Measurements from ENCODE around the gene MCEE. TPM values are rescaled to one million over a fixed set of nuclear protein-coding genes. Genes with fewer than 3 reads are reported as not detected.

The MCEE gene
- total and polyA plus RNA-seq, 2 experiments from 2014 or later, result 32.8 to 51.1 TPM

GRCh38 chr2:71126957-71127356, 3.1 kb downstream of the MCEE start:
- no peak for DNase-seq (ENCODE audit: low read depth in 1 of 2, low spot score in 1 of 2)
- no peak overlapping the region for H3K27ac ChIP-seq
- H3K9me3 ChIP-seq (ENCODE audit: low read depth), result no peaks in the 10 kb centered on the region
- no peak for TF ChIP-seq CTCF (IDR thresholded peaks at IDR 0.05; ENCODE audit: low read depth, low read length)
- H3K4me1 ChIP-seq (ENCODE audit: low read depth), result no peaks in the 10 kb centered on the region
- no peaks in the 10 kb centered on the region for H3K27me3 ChIP-seq
- peaks cover 7% of the 10 kb centered on the region for H3K36me3 ChIP-seq
- no peak overlapping the region for H3K4me3 ChIP-seq

- Histone ChIP-seq H3K4me3 (no peak overlapping the region), H3K4me1 (ENCODE audit: low read depth) (no peaks in the 10 kb centered on the region), H3K27ac (no peak overlapping the region), H3K36me3 (peaks cover 7% of the 10 kb centered on the region), H3K9me3 (ENCODE audit: low read depth) (no peaks in the 10 kb centered on the region), H3K27me3 (no peaks in the 10 kb centered on the region)
- no peak for DNase-seq (ENCODE audit: low read depth in 1 of 2, low spot score in 1 of 2)
- no peak for TF ChIP-seq CTCF (IDR thresholded peaks at IDR 0.05; ENCODE audit: low read depth, low read length)
Measured at GRCh38 chr2:71125506-71126294, 4.3 kb downstream of the MCEE start.

GRCh38 chr2:71122387-71123298, 7.4 kb downstream of the MCEE start:
- no peak for TF ChIP-seq CTCF (IDR thresholded peaks at IDR 0.05; ENCODE audit: low read depth, low read length)
- Histone ChIP-seq H3K36me3 (peaks cover 11% of the 10 kb centered on the region), H3K9me3 (ENCODE audit: low read depth) (no peaks in the 10 kb centered on the region), H3K27me3 (no peaks in the 10 kb centered on the region), H3K4me1 (ENCODE audit: low read depth) (no peaks in the 10 kb centered on the region), H3K4me3 (no peak overlapping the region), H3K27ac (no peak overlapping the region)
- DNase-seq (ENCODE audit: low read depth in 1 of 2, low spot score in 1 of 2), result no peak

GRCh38 chr2:71121479-71121878, 8.6 kb downstream of the MCEE start:
- H3K27ac ChIP-seq, result no peak overlapping the region
- TF ChIP-seq CTCF (IDR thresholded peaks at IDR 0.05; ENCODE audit: low read depth, low read length), result no peak
- DNase-seq (ENCODE audit: low read depth in 1 of 2, low spot score in 1 of 2), result no peak

GRCh38 chr2:71120195-71120594, 9.8 kb downstream of the MCEE start:
- no peaks in the 10 kb centered on the region for H3K27me3 ChIP-seq

More at GRCh38 chr2:71121479-71121878, 8.6 kb downstream of the MCEE start:
- H3K4me1 ChIP-seq (ENCODE audit: low read depth), result no peaks in the 10 kb centered on the region
- no peaks in the 10 kb centered on the region for H3K27me3 ChIP-seq
- no peaks in the 10 kb centered on the region for H3K9me3 ChIP-seq (ENCODE audit: low read depth)
- no peak overlapping the region for H3K4me3 ChIP-seq
- H3K36me3 ChIP-seq, result peaks cover 21% of the 10 kb centered on the region

More at GRCh38 chr2:71120195-71120594, 9.8 kb downstream of the MCEE start:
- peaks cover 24% of the 10 kb centered on the region for H3K36me3 ChIP-seq
- DNase-seq (ENCODE audit: low read depth in 1 of 2, low spot score in 1 of 2), result no peak
- no peak for TF ChIP-seq CTCF (IDR thresholded peaks at IDR 0.05; ENCODE audit: low read depth, low read length)
- H3K4me3 ChIP-seq, result no peak overlapping the region
- H3K4me1 ChIP-seq (ENCODE audit: low read depth), result no peaks in the 10 kb centered on the region
- no peak overlapping the region for H3K27ac ChIP-seq
- no peaks in the 10 kb centered on the region for H3K9me3 ChIP-seq (ENCODE audit: low read depth)
